Neuronal stem cell (in vitro differentiated cells): ENCODE results near the gene PLOD2.

Source experiments
- DNase-seq: peaks from one replicate; pipeline ENCODE4 v3.0.0-alpha.2; 2013; ENCODE audit warnings: low spot score
- H2AFZ ChIP-seq: one replicate; pipeline ENCODE4 v1.6.1; 2013; ENCODE audit warnings: mild to moderate bottlenecking, low read length, inconsistent platforms
- H2AK5ac ChIP-seq: 2 replicates; pipeline ENCODE4 v1.6.1; 2013; ENCODE audit warnings: low read depth, mild to moderate bottlenecking, inconsistent platforms, low read length, moderate library complexity, mixed read lengths
- H2BK120ac ChIP-seq: 2 replicates; pipeline ENCODE4 v1.6.1; 2013; ENCODE audit warnings: low read depth, mild to moderate bottlenecking, inconsistent platforms, low read length, moderate library complexity, mixed read lengths
- H2BK12ac ChIP-seq: one replicate; pipeline ENCODE4 v1.6.1; 2013; ENCODE audit warnings: low read length, inconsistent platforms
- H2BK15ac ChIP-seq: 2 replicates; pipeline ENCODE4 v1.6.1; 2013; ENCODE audit warnings: mild to moderate bottlenecking, low read length, inconsistent platforms, mixed read lengths
- H2BK5ac ChIP-seq: one replicate; pipeline ENCODE4 v1.6.1; 2013; ENCODE audit warnings: inconsistent platforms, mild to moderate bottlenecking, low read length, moderate library complexity
- H3K14ac ChIP-seq: one replicate; pipeline ENCODE4 v1.6.1; 2013; ENCODE audit warnings: low read length, inconsistent platforms
- H3K18ac ChIP-seq: 2 replicates; pipeline ENCODE4 v1.6.1; 2013; ENCODE audit warnings: low read length, inconsistent platforms
- H3K23ac ChIP-seq: 2 replicates; pipeline ENCODE4 v1.6.1; 2013; ENCODE audit warnings: low read depth, mild to moderate bottlenecking, mixed read lengths, low read length, inconsistent platforms; ENCODE audit not compliant: poor library complexity
- H3K27ac ChIP-seq: replicated peaks from 3 replicates; pipeline ENCODE4 v1.5.1; 2013; ENCODE audit warnings: low read length, inconsistent platforms
- H3K27me3 ChIP-seq, 3 experiments: 2 replicates each; pipeline ENCODE4 v1.6.1; 2013; ENCODE audit warnings: low read length in 3 of 3, mild to moderate bottlenecking in 2 of 3, inconsistent platforms in 1 of 3, low read depth in 1 of 3, mixed read lengths in 1 of 3, moderate library complexity in 1 of 3; ENCODE audit not compliant: control insufficient read depth in 3 of 3, insufficient read depth in 3 of 3
- H3K36me3 ChIP-seq, 2 donors: replicated peaks in 1 of 2; 2 replicates each; pipeline ENCODE4 v1.6.1; 2013; ENCODE audit warnings: low read length in 2 of 2; ENCODE audit not compliant: control insufficient read depth in 2 of 2, insufficient read depth in 2 of 2
- H3K4ac ChIP-seq: 2 replicates; pipeline ENCODE4 v1.6.1; 2013; ENCODE audit warnings: inconsistent platforms, mild to moderate bottlenecking, low read length, moderate library complexity
- H3K4me1 ChIP-seq, 2 donors: 1 replicate in 1 of 2; 2 replicates in 1 of 2; pipeline ENCODE4 v1.6.1; 2013; ENCODE audit warnings: low read length in 2 of 2, low read depth in 1 of 2; ENCODE audit not compliant: control insufficient read depth in 2 of 2, insufficient read depth in 1 of 2
- H3K4me2 ChIP-seq: one replicate; pipeline ENCODE4 v1.6.1; 2013; ENCODE audit warnings: mild to moderate bottlenecking, low read length, inconsistent platforms; ENCODE audit not compliant: insufficient read depth, poor library complexity, severe bottlenecking
- H3K4me3 ChIP-seq, 2 donors: 2 replicates each; pipeline ENCODE4 v1.5.1; 2013; ENCODE audit warnings: low read length in 2 of 2, mild to moderate bottlenecking in 2 of 2, inconsistent platforms in 1 of 2, moderate library complexity in 1 of 2
- H3K79me1 ChIP-seq: one replicate; pipeline ENCODE4 v1.6.1; 2013; ENCODE audit warnings: low read depth, mild to moderate bottlenecking, inconsistent platforms, low read length, moderate library complexity
- H3K9ac ChIP-seq: one replicate; pipeline ENCODE4 v1.6.1; 2013; ENCODE audit warnings: mild to moderate bottlenecking, low read depth, low read length, inconsistent platforms; ENCODE audit not compliant: poor library complexity
- H3K9me3 ChIP-seq, 2 donors: replicated peaks in 1 of 2; 2 replicates each; pipeline versions ENCODE3 to v1.6.1; 2013; ENCODE audit warnings: low read length in 2 of 2, mild to moderate bottlenecking in 2 of 2, inconsistent platforms in 1 of 2, low read depth in 1 of 2, mixed read lengths in 1 of 2, moderate library complexity in 1 of 2; ENCODE audit not compliant: control insufficient read depth in 2 of 2, insufficient read depth in 1 of 2
- H4K8ac ChIP-seq: one replicate; pipeline ENCODE4 v1.6.1; 2013; ENCODE audit warnings: low read depth, mild to moderate bottlenecking, inconsistent platforms, low read length, moderate library complexity
- H4K91ac ChIP-seq: one replicate; pipeline ENCODE4 v1.6.1; 2013; ENCODE audit warnings: low read length, low read depth, mild to moderate bottlenecking, inconsistent platforms; ENCODE audit not compliant: poor library complexity
- WGBS, 2 donors: extraction: QIAGEN DNeasy Blood & Tissue Kit; methylation state at CpG; one replicate each; pipeline ENCODE4 v1.1.7; 2013; ENCODE audit warnings: missing lambda C conversion rate in 2 of 2, mixed read lengths in 1 of 2; ENCODE audit not compliant: insufficient read length in 2 of 2, insufficient replicate concordance in 1 of 2; ENCODE audit errors: extremely low coverage in 2 of 2; 5-methylcytosine and 5-hydroxymethylcytosine counted together

PLOD2 gene

DNA sequence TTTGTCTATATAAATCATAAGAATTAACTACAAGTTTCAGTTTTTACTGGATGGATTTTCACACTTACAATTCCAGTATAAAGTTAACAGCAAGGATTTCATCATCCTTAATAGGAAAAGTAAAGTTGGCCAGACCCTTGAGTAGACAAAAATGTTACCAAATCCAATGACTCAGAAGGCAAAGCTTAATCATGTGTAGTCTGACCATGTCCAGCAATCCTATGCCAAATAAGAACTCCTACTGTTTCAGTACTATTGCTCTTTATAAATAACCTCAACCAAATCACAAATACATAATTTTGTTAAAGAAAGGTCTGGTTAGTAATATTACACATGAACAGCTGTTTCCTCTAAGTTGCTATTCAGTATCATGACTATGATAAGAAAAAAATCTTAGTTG is 35.0 kb downstream of the PLOD2 start:
- H3K14ac ChIP-seq = no peak overlapping the region
- no peaks in the 10 kb centered on the region for H3K9me3 ChIP-seq
- H3K23ac ChIP-seq = no peak overlapping the region
- no peak for DNase-seq
- H2BK5ac ChIP-seq = no peak overlapping the region
- no peaks in the 10 kb centered on the region for H3K27me3 ChIP-seq
- no peak overlapping the region for H4K91ac ChIP-seq
- H2BK12ac ChIP-seq = no peak overlapping the region
- H2BK15ac ChIP-seq = no peak overlapping the region
- H3K9ac ChIP-seq = no peak overlapping the region
- H3K79me1 ChIP-seq = no peaks in the 10 kb centered on the region
- no peak overlapping the region for H4K8ac ChIP-seq
- no peak overlapping the region for H3K27ac ChIP-seq
- H3K18ac ChIP-seq = no peak overlapping the region
- no peak overlapping the region for H3K4me3 ChIP-seq
- no peaks in the 10 kb centered on the region for H3K36me3 ChIP-seq
- H2AK5ac ChIP-seq = no peak overlapping the region
- no peak overlapping the region for H3K4me2 ChIP-seq
- no peaks in the 10 kb centered on the region for H3K4me1 ChIP-seq
- no peak overlapping the region for H2BK120ac ChIP-seq
- no peak overlapping the region for H3K4ac ChIP-seq
- H2AFZ ChIP-seq = no peak overlapping the region

DNA sequence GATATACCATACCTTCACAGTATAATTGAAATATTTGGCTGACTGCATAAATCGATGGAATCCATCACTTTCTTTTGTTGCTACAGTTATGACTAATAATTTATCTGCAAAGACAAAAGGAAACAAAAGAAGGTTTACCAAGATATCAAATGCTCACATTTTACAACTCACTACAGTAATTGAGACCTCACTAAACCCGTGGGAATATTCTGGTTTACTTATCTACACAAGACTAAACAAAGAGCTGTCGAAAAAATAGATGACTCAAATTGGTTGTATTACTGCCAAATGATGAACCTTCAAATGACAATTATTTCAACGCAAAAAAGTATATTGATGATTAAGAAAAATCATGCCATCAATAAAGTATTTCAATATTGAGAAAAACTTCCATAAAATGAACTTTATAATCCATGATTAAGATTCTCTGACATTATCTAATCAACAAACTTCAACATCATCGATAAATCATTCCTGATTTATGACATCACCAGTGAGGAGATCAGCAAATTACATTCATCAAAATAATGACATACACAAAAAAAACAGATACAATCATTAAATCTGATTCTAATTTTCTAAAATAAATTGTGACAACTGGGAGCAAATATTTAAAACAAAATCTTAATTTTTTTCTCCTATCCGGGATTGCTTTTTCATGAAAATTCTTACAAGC is 36.7 kb downstream of the PLOD2 start:
- no peak overlapping the region for H3K4me2 ChIP-seq
- no peaks in the 10 kb centered on the region for H3K27me3 ChIP-seq
- no peak overlapping the region for H3K23ac ChIP-seq
- no peaks in the 10 kb centered on the region for H3K79me1 ChIP-seq
- no peak overlapping the region for H3K27ac ChIP-seq
- H3K9ac ChIP-seq = no peak overlapping the region
- no peaks in the 10 kb centered on the region for H3K4me1 ChIP-seq
- DNase-seq = no peak
- H4K8ac ChIP-seq = no peak overlapping the region
- H2BK15ac ChIP-seq = no peak overlapping the region
- no peak overlapping the region for H2BK120ac ChIP-seq
- H3K36me3 ChIP-seq = no peaks in the 10 kb centered on the region
- no peaks in the 10 kb centered on the region for H3K9me3 ChIP-seq
- H2BK12ac ChIP-seq = no peak overlapping the region
- H3K4me3 ChIP-seq = no peak overlapping the region
- H3K18ac ChIP-seq = no peak overlapping the region
- no peak overlapping the region for H3K14ac ChIP-seq
- no peak overlapping the region for H3K4ac ChIP-seq
- WGBS, 2 donors = 100% methylated on average over 1 of the region's 6 CpGs; no CpG with 5 or more reads in 1 of the 2 donors
- no peak overlapping the region for H4K91ac ChIP-seq
- H2BK5ac ChIP-seq = no peak overlapping the region
- no peak overlapping the region for H2AFZ ChIP-seq
- H2AK5ac ChIP-seq = no peak overlapping the region

- no peak overlapping the region for H3K9ac ChIP-seq
- no peaks in the 10 kb centered on the region for H3K79me1 ChIP-seq
- no peak overlapping the region for H2AFZ ChIP-seq
- no peak overlapping the region for H2AK5ac ChIP-seq
- H3K4me3 ChIP-seq = no peak overlapping the region
- H2BK15ac ChIP-seq = no peak overlapping the region
- no peaks in the 10 kb centered on the region for H3K36me3 ChIP-seq
- no peak overlapping the region for H4K8ac ChIP-seq
- H3K9me3 ChIP-seq = peaks cover 0 to 3% of the 10 kb centered on the region in 2 donors
- no peak overlapping the region for H3K4me2 ChIP-seq
- no peak overlapping the region for H3K23ac ChIP-seq
- H3K18ac ChIP-seq = no peak overlapping the region
- no peak overlapping the region for H3K4ac ChIP-seq
- no peak for DNase-seq
- no peak overlapping the region for H4K91ac ChIP-seq
- no peaks in the 10 kb centered on the region for H3K4me1 ChIP-seq
- no CpG with 5 or more reads among the region's 2 CpGs for WGBS, 2 donors
- no peak overlapping the region for H3K27ac ChIP-seq
- no peak overlapping the region for H2BK12ac ChIP-seq
- no peak overlapping the region for H2BK120ac ChIP-seq
- H2BK5ac ChIP-seq = no peak overlapping the region
- no peak overlapping the region for H3K14ac ChIP-seq
- no peaks in the 10 kb centered on the region for H3K27me3 ChIP-seq
These were observed 43.3 kb downstream of the PLOD2 start for GRCh38 chr3:146117406-146118285.

- Histone ChIP-seq H3K4me3 (no peak overlapping the region), H4K91ac (no peak overlapping the region), H3K23ac (no peak overlapping the region), H3K4me2 (no peak overlapping the region), H2BK12ac (no peak overlapping the region), H3K27me3 (no peaks in the 10 kb centered on the region), H3K14ac (no peak overlapping the region), H3K9ac (no peak overlapping the region), H3K9me3 (peaks cover 0 to 3% of the 10 kb centered on the region in 2 donors), H3K36me3 (no peaks in the 10 kb centered on the region), H4K8ac (no peak overlapping the region), H3K79me1 (no peaks in the 10 kb centered on the region), H2BK5ac (no peak overlapping the region), H2BK15ac (no peak overlapping the region), H3K27ac (no peak overlapping the region), H3K18ac (no peak overlapping the region), H3K4me1 (no peaks in the 10 kb centered on the region), H3K4ac (no peak overlapping the region), H2BK120ac (no peak overlapping the region), H2AK5ac (no peak overlapping the region), H2AFZ (no peak overlapping the region)
- WGBS, 2 donors = no CpG with 5 or more reads among the region's 1 CpG
- DNase-seq = no peak
These were observed 45.4 kb downstream of the PLOD2 start for GRCh38 chr3:146115619-146116018.
